ENCODE results near the gene CHST9. TPM values are rescaled to one million over a fixed set of nuclear protein-coding genes. Genes with fewer than 3 reads are reported as not detected.
"Not testable (repeated sequence)": the region's sequence is repeated elsewhere in the genome, so short reads cannot be mapped to it uniquely, and the experiment has no call there.

CHST9 gene
- total RNA-seq, 1 donor from 2014 or later, result 0.03 TPM

GRCh38 chr18:27110319-27110718 lies 74.8 kb downstream of the CHST9 start:
- intact Hi-C loops (cut with DNase I), result no loop called here
- TF ChIP-seq CTCF (IDR thresholded peaks at IDR 0.05), result no peak
- Histone ChIP-seq H3K36me3 (no peaks in the 10 kb centered on the region), H3K27me3 (no peaks in the 10 kb centered on the region), H3K4me3 (no peak overlapping the region), H3K9me3 (no peaks in the 10 kb centered on the region), H3K4me1 (no peaks in the 10 kb centered on the region), H3K27ac (no peak overlapping the region)
- ATAC-seq, result no peak
- no peak for DNase-seq

DNA sequence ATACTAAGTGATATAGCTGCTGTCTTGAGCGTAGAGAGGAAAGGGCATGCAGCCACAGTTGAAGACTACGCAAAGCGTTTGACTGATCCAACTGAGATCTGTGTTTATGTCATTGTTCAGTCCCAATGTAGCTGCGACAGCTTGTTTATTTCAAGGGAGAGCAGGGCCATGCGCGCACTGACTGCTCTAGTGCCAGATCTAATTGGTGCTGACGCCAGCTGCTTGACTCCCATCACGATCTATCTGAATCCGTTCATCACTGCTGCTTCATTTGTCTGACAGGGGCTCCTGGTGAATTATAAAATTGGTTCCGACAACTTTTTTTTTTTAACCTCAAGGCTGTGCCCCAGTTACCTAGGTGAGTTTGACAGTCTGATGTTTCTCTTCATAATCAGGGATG lies 75.7 kb downstream of the CHST9 start:
- no peaks in the 10 kb centered on the region for H3K4me1 ChIP-seq
- no peak overlapping the region for H3K27ac ChIP-seq
- TF ChIP-seq CTCF (IDR thresholded peaks at IDR 0.05), result no peak
- H3K4me3 ChIP-seq, result no peak overlapping the region
- no peaks in the 10 kb centered on the region for H3K9me3 ChIP-seq
- H3K27me3 ChIP-seq, result no peaks in the 10 kb centered on the region
- no peaks in the 10 kb centered on the region for H3K36me3 ChIP-seq
- intact Hi-C loops (cut with DNase I), result no loop called here
- ATAC-seq (no peak), DNase-seq (no peak)

GRCh38 chr18:27108842-27109241 lies 76.3 kb downstream of the CHST9 start:
- no peak for TF ChIP-seq CTCF (IDR thresholded peaks at IDR 0.05)
- Histone ChIP-seq H3K36me3 (no peaks in the 10 kb centered on the region), H3K27me3 (no peaks in the 10 kb centered on the region), H3K27ac (no peak overlapping the region), H3K9me3 (no peaks in the 10 kb centered on the region), H3K4me3 (no peak overlapping the region), H3K4me1 (no peaks in the 10 kb centered on the region)
- DNase-seq (no peak), ATAC-seq (no peak)
- intact Hi-C loops (cut with DNase I), result no loop called here

DNA sequence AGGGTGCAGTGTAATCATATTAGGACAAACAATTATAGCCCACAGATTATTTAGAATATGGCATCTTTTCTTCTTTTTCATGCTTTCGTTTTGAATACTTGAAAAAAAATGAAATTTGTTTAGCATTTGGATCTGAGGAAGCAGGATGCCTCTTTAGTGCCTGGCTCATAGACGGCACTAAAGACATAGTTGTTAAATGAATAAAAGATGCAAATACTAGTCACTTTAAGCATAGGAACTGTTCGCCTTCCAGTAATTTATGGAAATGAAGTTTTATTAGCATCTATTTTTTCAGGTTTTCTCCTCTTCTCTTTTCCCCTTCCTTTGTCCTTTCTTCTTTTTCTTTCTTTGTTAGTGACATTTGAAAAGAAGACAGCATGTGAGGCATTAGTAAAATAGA lies 80.4 kb downstream of the CHST9 start:
- no peak for DNase-seq
- Histone ChIP-seq H3K4me1 (no peaks in the 10 kb centered on the region), H3K9me3 (no peaks in the 10 kb centered on the region), H3K27me3 (no peaks in the 10 kb centered on the region), H3K4me3 (no peak overlapping the region), H3K27ac (no peak overlapping the region), H3K36me3 (no peaks in the 10 kb centered on the region)
- intact Hi-C loops (cut with DNase I), result no loop called here
- no peak for TF ChIP-seq CTCF (IDR thresholded peaks at IDR 0.05)
- no peak for ATAC-seq

DNA sequence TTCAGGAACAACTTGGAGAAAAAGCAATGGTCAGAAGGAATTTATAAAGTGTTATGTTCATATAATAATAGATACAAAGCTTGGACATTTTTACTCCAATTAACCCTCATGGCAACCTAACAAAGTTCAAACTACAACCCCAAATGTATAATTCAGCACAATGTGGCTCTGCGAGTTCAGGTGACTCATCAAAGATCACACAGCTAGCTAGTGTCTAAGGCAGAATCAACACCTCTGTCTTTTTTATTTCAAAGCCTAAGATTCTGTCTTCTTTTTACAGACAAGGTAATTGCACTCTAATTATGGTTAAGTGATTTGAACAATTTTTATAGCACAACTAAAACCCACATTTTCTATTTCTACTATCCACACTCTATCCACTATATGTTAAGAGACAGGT lies 90.5 kb downstream of the CHST9 start:
- Histone ChIP-seq H3K27me3 (no peaks in the 10 kb centered on the region), H3K9me3 (no peaks in the 10 kb centered on the region), H3K27ac (no peak overlapping the region), H3K4me3 (no peak overlapping the region), H3K36me3 (no peaks in the 10 kb centered on the region), H3K4me1 (no peaks in the 10 kb centered on the region)
- no peak for TF ChIP-seq CTCF (IDR thresholded peaks at IDR 0.05)
- intact Hi-C loops (cut with DNase I), result no loop called here
- ATAC-seq, result no peak
- no peak for DNase-seq

DNA sequence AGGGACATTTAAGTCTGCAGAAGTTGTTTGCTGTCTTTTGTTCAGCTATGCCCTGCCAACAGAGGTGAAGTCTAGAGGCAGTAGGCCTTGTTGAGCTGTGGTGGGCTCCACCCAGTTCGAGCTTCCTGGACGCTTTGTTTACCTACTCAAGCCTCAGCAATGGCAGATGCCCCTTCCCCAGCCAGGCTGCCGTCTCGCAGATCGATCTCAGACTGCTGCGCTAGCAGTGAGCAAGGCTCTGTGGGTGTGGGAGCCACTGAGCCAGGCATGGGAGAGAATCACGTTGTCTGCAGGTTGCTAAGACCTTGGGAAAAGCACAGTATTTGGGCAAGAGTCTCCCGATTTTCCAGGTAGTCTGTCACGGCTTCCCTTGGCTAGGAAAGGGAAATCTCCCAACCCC lies 91.8 kb downstream of the CHST9 start:
- H3K9me3 ChIP-seq; H3K4me1 ChIP-seq; DNase-seq; H3K27ac ChIP-seq; H3K36me3 ChIP-seq; H3K27me3 ChIP-seq; H3K4me3 ChIP-seq; intact Hi-C loops (cut with DNase I); ATAC-seq: not testable (repeated sequence)
